HG03378 (cell line): ENCODE results near the gene PLEKHM3.
"Not testable (repeated sequence)": the region's sequence is repeated elsewhere in the genome, so short reads cannot be mapped to it uniquely, and the experiment has no call there.

Experiments
- ATAC-seq: cut with Tn5 transposase; IDR thresholded peaks from one replicate; pipeline ENCODE4 v1.9.1; 2021; ENCODE audit warnings: mild to moderate bottlenecking, moderate library complexity; ENCODE audit not compliant: unreplicated experiment

The PLEKHM3 gene

GRCh38 chr2:207952564-207953345 is 72.6 kb downstream of the PLEKHM3 start:
- ATAC-seq = peak; percentile 20

GRCh38 chr2:207951734-207952470 is 73.4 kb downstream of the PLEKHM3 start:
- peak; percentile 55 for ATAC-seq

- no peak for ATAC-seq
Observed at GRCh38 chr2:207950761-207951114, 74.6 kb downstream of the PLEKHM3 start.

- ATAC-seq = no peak
Observed at GRCh38 chr2:207950063-207950760, 75.1 kb downstream of the PLEKHM3 start.

GRCh38 chr2:207949245-207949644 is 76.1 kb downstream of the PLEKHM3 start:
- ATAC-seq = not testable (repeated sequence)

- no peak for ATAC-seq
Observed at GRCh38 chr2:207944979-207945600, 80.2 kb downstream of the PLEKHM3 start.

- no peak for ATAC-seq
Observed at GRCh38 chr2:207944334-207944733, 81.0 kb downstream of the PLEKHM3 start.

GRCh38 chr2:207939342-207940108 is 85.8 kb downstream of the PLEKHM3 start:
- no peak for ATAC-seq

- no peak for ATAC-seq
Observed at GRCh38 chr2:207938886-207939285, 86.4 kb downstream of the PLEKHM3 start.

- ATAC-seq = no peak
Observed at GRCh38 chr2:207938415-207938814, 86.9 kb downstream of the PLEKHM3 start.

GRCh38 chr2:207937823-207938222 is 87.5 kb downstream of the PLEKHM3 start:
- no peak for ATAC-seq

GRCh38 chr2:207937253-207937652 is 88.1 kb downstream of the PLEKHM3 start:
- no peak for ATAC-seq

GRCh38 chr2:207936380-207936779 is 88.9 kb downstream of the PLEKHM3 start:
- ATAC-seq = no peak

- ATAC-seq = no peak
Observed at GRCh38 chr2:207935991-207936370, 89.3 kb downstream of the PLEKHM3 start.

- ATAC-seq = no peak
Observed at GRCh38 chr2:207935121-207935990, 90.0 kb downstream of the PLEKHM3 start.

- no peak for ATAC-seq
Observed at GRCh38 chr2:207934720-207935119, 90.6 kb downstream of the PLEKHM3 start.

- no peak for ATAC-seq
Observed at GRCh38 chr2:207933396-207934065, 91.8 kb downstream of the PLEKHM3 start.

GRCh38 chr2:207932106-207932505 is 93.2 kb downstream of the PLEKHM3 start:
- ATAC-seq = no peak

- no peak for ATAC-seq
Observed at GRCh38 chr2:207930747-207931146, 94.6 kb downstream of the PLEKHM3 start.
